Immature natural killer cell (primary cell): ENCODE data around the gene TNIP2. TPM values are rescaled to one million over a fixed set of nuclear protein-coding genes. Genes with fewer than 3 reads are reported as not detected.
A peak's percentile ranks its signal among the peaks of the same experiment; 100 is the strongest.

ENCODE experiments used
- DNase-seq, 3 donors: peaks; one replicate each; pipeline ENCODE4 v3.0.0; 2022; ENCODE audit warnings: mixed read lengths in 1 of 3
- H3K27ac Mint-ChIP-seq, 6 donors: one replicate each; pipeline ENCODE4 v1.8.0; 2020; ENCODE audit warnings: mixed read lengths in 6 of 6, mild to moderate bottlenecking in 5 of 6, inconsistent platforms in 4 of 6, moderate library complexity in 3 of 6
- H3K27me3 Mint-ChIP-seq, 3 donors: one replicate each; pipeline ENCODE4 v1.8.0; 2020 to 2021; ENCODE audit warnings: low read depth in 3 of 3, mild to moderate bottlenecking in 3 of 3, mixed read lengths in 3 of 3, moderate library complexity in 3 of 3, inconsistent platforms in 1 of 3
- H3K36me3 Mint-ChIP-seq, 3 donors: one replicate each; pipeline ENCODE4 v1.8.0; 2020; ENCODE audit warnings: mixed read lengths in 3 of 3, inconsistent platforms in 2 of 3, mild to moderate bottlenecking in 2 of 3
- H3K4me1 Mint-ChIP-seq, 2 donors: one replicate each; pipeline ENCODE4 v1.8.0; 2020; ENCODE audit warnings: inconsistent platforms in 2 of 2, mild to moderate bottlenecking in 2 of 2, mixed read lengths in 2 of 2, moderate library complexity in 1 of 2
- H3K4me3 Mint-ChIP-seq, 5 donors: one replicate each; pipeline ENCODE4 v1.8.0; 2020; ENCODE audit warnings: mild to moderate bottlenecking in 5 of 5, mixed read lengths in 5 of 5, inconsistent platforms in 3 of 5, moderate library complexity in 3 of 5
- H3K9me3 Mint-ChIP-seq, 6 donors: one replicate each; pipeline ENCODE4 v1.8.0; 2020; ENCODE audit warnings: mild to moderate bottlenecking in 6 of 6, mixed read lengths in 6 of 6, inconsistent platforms in 4 of 6, moderate library complexity in 3 of 6
- polyA plus RNA-seq, 3 donors: library from polyadenylated mRNA; unstranded; fragments of 300-500 nt; fragmentation: Illumina TruSeq; gene quantifications; one replicate each; pipeline ENCODE4 v1.2.3, GENCODE V29; 2021

The TNIP2 gene
- polyA plus RNA-seq, 3 donors from 2014 or later, result 35.1 to 43.7 (median 40.2) TPM

DNA sequence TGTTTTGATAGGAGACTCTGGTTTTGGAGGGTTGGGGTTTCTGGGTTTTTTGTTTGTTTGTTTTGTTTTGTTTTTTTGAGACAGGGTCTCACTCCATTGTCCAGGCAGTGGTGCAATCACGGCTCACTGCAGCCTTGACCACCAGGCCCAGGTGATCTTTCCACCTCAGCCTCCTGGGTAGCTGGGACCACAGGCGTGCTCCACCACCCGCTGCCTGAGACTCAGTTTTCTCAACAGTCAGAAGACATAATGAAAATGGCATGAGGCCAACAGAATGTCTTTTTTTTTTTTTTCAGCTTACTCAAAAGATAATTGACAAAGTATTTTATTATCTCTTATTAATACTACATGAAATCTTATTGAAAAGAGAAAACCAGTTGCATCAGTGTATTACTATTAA lies 32.4 kb downstream of the TNIP2 start:
- no peak for DNase-seq
- Mint-ChIP-seq H3K4me3 (no peak overlapping the region), H3K27me3 (peaks cover 0 to 5% (median 2%) of the 10 kb centered on the region in 3 donors), H3K36me3 (peaks cover 4 to 14% (median 8%) of the 10 kb centered on the region in 3 donors), H3K4me1 (peaks cover 8 to 12% of the 10 kb centered on the region in 2 donors), H3K27ac (peak overlapping the region in 2 of 6 donors; percentile 8 to 73), H3K9me3 (no peaks in the 10 kb centered on the region)

- peaks cover 8 to 22% (median 13%) of the 10 kb centered on the region in 3 donors for H3K36me3 Mint-ChIP-seq
- peak overlapping the region in 4 of 6 donors; percentile 3 to 36 (median 19) for H3K27ac Mint-ChIP-seq
- H3K27me3 Mint-ChIP-seq, result peaks cover 0 to 5% (median 2%) of the 10 kb centered on the region in 3 donors
- no peak for DNase-seq
- no peaks in the 10 kb centered on the region for H3K9me3 Mint-ChIP-seq
- peaks cover 8 to 12% of the 10 kb centered on the region in 2 donors for H3K4me1 Mint-ChIP-seq
- H3K4me3 Mint-ChIP-seq, result no peak overlapping the region
These were observed 34.1 kb downstream of the TNIP2 start for GRCh38 chr4:2722033-2722432.

DNA sequence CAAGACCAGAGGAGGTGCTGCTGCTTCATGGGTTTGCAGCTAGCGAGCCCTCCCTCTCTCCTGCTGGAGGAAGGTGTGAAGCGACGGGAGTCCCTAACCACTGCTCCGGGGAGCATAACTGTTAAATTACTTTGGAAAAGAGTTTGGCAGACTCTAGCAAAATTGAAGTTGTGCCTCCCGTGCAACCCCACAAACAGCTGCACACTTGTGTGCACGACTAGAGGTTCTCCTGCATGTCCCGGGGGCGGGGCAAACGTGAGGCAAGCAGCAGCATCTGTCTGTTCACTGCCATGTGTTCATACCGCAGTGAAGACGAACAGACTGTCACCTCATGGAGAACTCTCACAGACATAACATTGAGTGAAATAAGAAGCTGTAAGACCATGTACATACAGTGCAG lies 34.5 kb downstream of the TNIP2 start:
- peaks cover 8 to 22% (median 13%) of the 10 kb centered on the region in 3 donors for H3K36me3 Mint-ChIP-seq
- peaks cover 0 to 5% (median 2%) of the 10 kb centered on the region in 3 donors for H3K27me3 Mint-ChIP-seq
- peaks cover 8 to 12% of the 10 kb centered on the region in 2 donors for H3K4me1 Mint-ChIP-seq
- no peak overlapping the region for H3K4me3 Mint-ChIP-seq
- no peak for DNase-seq
- no peak overlapping the region for H3K27ac Mint-ChIP-seq
- no peaks in the 10 kb centered on the region for H3K9me3 Mint-ChIP-seq

DNA sequence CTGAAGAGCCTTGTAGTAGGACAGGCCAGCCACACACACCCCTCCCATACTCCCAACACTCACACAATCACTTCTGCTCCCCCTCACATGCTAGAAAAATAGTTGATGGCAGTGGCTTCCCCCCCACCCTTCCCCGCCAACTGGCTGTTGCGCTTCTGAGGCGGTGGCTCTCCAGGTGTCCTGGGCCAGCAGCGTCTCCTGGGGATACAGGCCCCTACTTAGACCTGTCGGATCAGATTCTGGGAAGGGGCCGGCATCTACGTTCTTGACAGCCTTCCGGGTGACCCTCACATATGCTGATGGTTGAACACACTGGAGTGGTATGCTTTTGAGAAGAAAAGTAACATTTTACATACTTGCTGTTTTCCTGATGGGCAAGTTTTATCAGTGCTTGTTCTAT lies 39.9 kb downstream of the TNIP2 start:
- Mint-ChIP-seq H3K9me3 (no peaks in the 10 kb centered on the region), H3K36me3 (peaks cover 12 to 36% (median 20%) of the 10 kb centered on the region in 3 donors), H3K27ac (no peak overlapping the region), H3K4me1 (peaks cover 11 to 23% of the 10 kb centered on the region in 2 donors), H3K27me3 (peaks cover 0 to 2% (median 0%) of the 10 kb centered on the region in 3 donors), H3K4me3 (no peak overlapping the region)
- DNase-seq, result no peak

GRCh38 chr4:2715426-2715825 lies 40.7 kb downstream of the TNIP2 start:
- H3K27me3 Mint-ChIP-seq, result no peaks in the 10 kb centered on the region
- H3K27ac Mint-ChIP-seq, result peak overlapping the region in 2 of 6 donors; percentile 46 to 53
- DNase-seq, result no peak
- H3K36me3 Mint-ChIP-seq, result peaks cover 12 to 33% (median 16%) of the 10 kb centered on the region in 3 donors
- no peaks in the 10 kb centered on the region for H3K9me3 Mint-ChIP-seq
- H3K4me1 Mint-ChIP-seq, result peaks cover 11 to 23% of the 10 kb centered on the region in 2 donors
- no peak overlapping the region for H3K4me3 Mint-ChIP-seq

DNA sequence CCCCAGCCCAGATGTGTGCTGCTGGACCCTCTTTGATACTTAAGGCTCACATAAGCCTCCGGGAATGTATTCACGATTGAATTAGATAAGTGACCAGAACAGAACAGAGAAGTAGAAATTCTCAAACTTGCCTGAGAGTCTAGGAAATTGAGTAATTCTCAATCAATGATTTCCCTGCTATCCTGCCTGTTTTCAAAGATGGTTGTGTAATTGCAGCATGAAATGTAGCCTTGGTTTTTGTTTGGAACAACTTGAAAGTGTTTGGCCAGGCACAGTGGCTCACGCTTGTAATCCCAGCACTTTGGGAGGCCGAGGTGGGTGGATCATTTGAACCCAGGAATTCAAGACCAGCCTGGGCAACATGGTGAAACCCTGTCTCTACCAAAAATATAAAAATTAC lies 41.2 kb downstream of the TNIP2 start:
- Mint-ChIP-seq H3K4me1 (peaks cover 11 to 23% of the 10 kb centered on the region in 2 donors), H3K27ac (no peak overlapping the region), H3K27me3 (no peaks in the 10 kb centered on the region), H3K4me3 (no peak overlapping the region), H3K36me3 (peaks cover 11 to 29% (median 12%) of the 10 kb centered on the region in 3 donors), H3K9me3 (no peaks in the 10 kb centered on the region)
- DNase-seq, result no peak

- H3K4me3 Mint-ChIP-seq, result peak overlapping the region in 1 of 5 donors; percentile 11
- H3K36me3 Mint-ChIP-seq, result peaks cover 11 to 28% (median 12%) of the 10 kb centered on the region in 3 donors
- no peaks in the 10 kb centered on the region for H3K27me3 Mint-ChIP-seq
- H3K9me3 Mint-ChIP-seq, result no peaks in the 10 kb centered on the region
- H3K27ac Mint-ChIP-seq, result peak overlapping the region; percentile 22 to 78 (median 68)
- H3K4me1 Mint-ChIP-seq, result peaks cover 11 to 23% of the 10 kb centered on the region in 2 donors
- DNase-seq, result peak in 1 of 3 donors; percentile 3
These were observed 41.9 kb downstream of the TNIP2 start for GRCh38 chr4:2714061-2714770.

GRCh38 chr4:2713337-2713736 lies 42.8 kb downstream of the TNIP2 start:
- Mint-ChIP-seq H3K27me3 (no peaks in the 10 kb centered on the region), H3K4me3 (no peak overlapping the region), H3K36me3 (peaks cover 11 to 26% (median 12%) of the 10 kb centered on the region in 3 donors), H3K4me1 (peaks cover 11 to 23% of the 10 kb centered on the region in 2 donors), H3K27ac (peak overlapping the region in 2 of 6 donors; percentile 70 to 78), H3K9me3 (no peaks in the 10 kb centered on the region)
- no peak for DNase-seq

- no peak for DNase-seq
- Mint-ChIP-seq H3K27ac (peak overlapping the region in 1 of 6 donors; percentile 42), H3K9me3 (no peaks in the 10 kb centered on the region), H3K4me1 (peaks cover 11 to 23% of the 10 kb centered on the region in 2 donors), H3K36me3 (peaks cover 7 to 20% (median 8%) of the 10 kb centered on the region in 3 donors), H3K27me3 (no peaks in the 10 kb centered on the region), H3K4me3 (no peak overlapping the region)
These were observed 43.8 kb downstream of the TNIP2 start for GRCh38 chr4:2712261-2712842.

- Mint-ChIP-seq H3K36me3 (peaks cover 19 to 48% (median 22%) of the 10 kb centered on the region in 3 donors), H3K4me1 (no peaks in the 10 kb centered on the region), H3K9me3 (no peaks in the 10 kb centered on the region), H3K27me3 (no peaks in the 10 kb centered on the region), H3K27ac (peak overlapping the region in 2 of 6 donors; percentile 14 to 21), H3K4me3 (no peak overlapping the region)
- no peak for DNase-seq
These were observed 53.4 kb downstream of the TNIP2 start for GRCh38 chr4:2702770-2703169.

DNA sequence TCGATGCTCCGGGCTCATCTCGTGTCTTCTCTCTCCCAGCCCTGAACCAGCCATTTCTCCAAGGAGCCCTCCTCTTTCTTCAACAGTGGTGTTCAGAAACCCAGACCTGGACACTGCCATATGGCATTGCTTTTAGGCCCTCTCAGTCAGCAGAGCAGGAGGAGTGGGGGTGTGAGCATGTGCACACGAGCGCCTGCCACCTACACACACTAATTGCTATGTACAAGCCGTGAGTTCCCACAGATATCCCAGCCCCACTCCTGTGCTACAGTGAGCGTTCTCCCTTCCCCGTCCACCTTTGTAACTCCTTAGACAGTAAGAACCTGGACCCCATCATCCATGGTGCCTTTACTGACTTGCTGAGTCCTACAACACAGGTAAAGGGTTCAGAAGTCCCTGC lies 53.8 kb downstream of the TNIP2 start:
- DNase-seq, result no peak
- Mint-ChIP-seq H3K4me3 (no peak overlapping the region), H3K4me1 (no peaks in the 10 kb centered on the region), H3K9me3 (no peaks in the 10 kb centered on the region), H3K27ac (no peak overlapping the region), H3K36me3 (peaks cover 19 to 48% (median 22%) of the 10 kb centered on the region in 3 donors), H3K27me3 (no peaks in the 10 kb centered on the region)

- no peaks in the 10 kb centered on the region for H3K27me3 Mint-ChIP-seq
- peaks cover 24 to 56% (median 28%) of the 10 kb centered on the region in 3 donors for H3K36me3 Mint-ChIP-seq
- DNase-seq, result no peak
- H3K4me3 Mint-ChIP-seq, result no peak overlapping the region
- H3K27ac Mint-ChIP-seq, result peak overlapping the region in 1 of 6 donors; percentile 7
- H3K9me3 Mint-ChIP-seq, result no peaks in the 10 kb centered on the region
- H3K4me1 Mint-ChIP-seq, result no peaks in the 10 kb centered on the region
These were observed 56.1 kb downstream of the TNIP2 start for GRCh38 chr4:2700031-2700430.

- H3K36me3 Mint-ChIP-seq, result peaks cover 24 to 60% (median 27%) of the 10 kb centered on the region in 3 donors
- no peaks in the 10 kb centered on the region for H3K27me3 Mint-ChIP-seq
- H3K27ac Mint-ChIP-seq, result peak overlapping the region in 1 of 6 donors; percentile 16
- H3K9me3 Mint-ChIP-seq, result no peaks in the 10 kb centered on the region
- no peaks in the 10 kb centered on the region for H3K4me1 Mint-ChIP-seq
- DNase-seq, result no peak
- H3K4me3 Mint-ChIP-seq, result no peak overlapping the region
These were observed 56.6 kb downstream of the TNIP2 start for GRCh38 chr4:2699534-2699933.

DNA sequence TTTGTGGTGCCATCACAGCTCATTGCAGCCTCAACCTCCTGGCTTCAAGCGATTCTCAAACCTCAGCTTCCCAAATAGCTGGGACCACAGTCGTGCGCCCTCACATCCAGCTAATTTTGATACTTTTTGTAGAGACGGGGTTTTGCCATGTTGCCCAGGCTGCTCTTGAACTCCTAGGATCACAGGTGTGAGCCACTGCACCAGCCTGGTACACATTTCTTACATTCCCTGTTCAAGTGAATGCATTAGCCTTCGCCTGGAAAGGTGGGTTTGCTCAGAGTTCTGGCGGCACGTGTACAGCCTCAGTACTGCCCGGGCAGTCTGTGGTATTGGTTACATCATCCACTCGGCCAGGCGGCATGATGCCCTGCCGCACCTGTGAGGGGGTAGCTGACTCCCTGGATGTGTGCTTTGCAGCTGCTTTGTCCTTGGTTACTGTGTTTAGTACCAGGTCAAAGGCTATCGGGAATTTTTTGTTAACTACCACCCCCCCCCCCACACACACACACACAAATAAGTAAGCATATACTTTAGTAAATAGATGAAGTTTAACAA lies 57.1 kb downstream of the TNIP2 start:
- DNase-seq, result no peak
- Mint-ChIP-seq H3K4me1 (no peaks in the 10 kb centered on the region), H3K36me3 (peaks cover 24 to 62% (median 27%) of the 10 kb centered on the region in 3 donors), H3K4me3 (no peak overlapping the region), H3K9me3 (no peaks in the 10 kb centered on the region), H3K27ac (peak overlapping the region in 2 of 6 donors; percentile 28 to 45), H3K27me3 (no peaks in the 10 kb centered on the region)
